PC-3 (cell line): ENCODE data around the gene ST8SIA2.

Experiments
- EZH2 ChIP-seq: fragments of 300-600 bp; sonication (generic); IDR thresholded peaks from one replicate; pipeline ENCODE4 v1.6.1; 2017; ENCODE audit warnings: antibody characterized with exemption, mild to moderate bottlenecking, low read length; ENCODE audit not compliant: unreplicated experiment
- EZH2phosphoT487 ChIP-seq: fragments of 300-600 bp; sonication (generic); IDR thresholded peaks from 2 replicates; pipeline ENCODE4 v1.6.1; 2018; ENCODE audit warnings: mild to moderate bottlenecking, antibody characterized with exemption, low read length, borderline replicate concordance
- TF ChIP-seq, protein P1 (sequence below): fragments of 300-600 bp; sonication (generic); conservative IDR thresholded peaks from 2 replicates; pipeline ENCODE4 v1.5.1; 2017; ENCODE audit warnings: antibody characterized with exemption, low read depth, mild to moderate bottlenecking, low read length

DNA sequence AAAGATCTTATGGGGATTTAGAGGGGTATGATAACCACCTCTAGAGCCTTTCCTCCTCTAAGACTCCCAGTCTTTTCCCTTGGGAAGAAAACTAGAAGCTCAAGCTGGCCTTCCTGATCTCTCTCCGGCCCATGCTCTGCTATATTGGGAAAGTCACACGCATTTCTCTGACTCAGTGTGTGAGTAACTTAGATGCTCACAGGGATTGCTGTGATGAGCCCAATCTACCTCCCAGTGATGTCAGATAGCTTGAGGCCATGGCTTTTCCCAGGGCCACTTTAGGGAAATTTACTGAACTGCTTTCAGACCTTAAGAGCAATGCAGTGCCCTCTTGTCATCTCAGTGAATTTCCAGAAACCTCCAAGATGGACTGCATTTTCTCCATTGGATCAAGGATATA lies 8.6 kb upstream of the ST8SIA2 start:
- TF ChIP-seq, protein P1, sequence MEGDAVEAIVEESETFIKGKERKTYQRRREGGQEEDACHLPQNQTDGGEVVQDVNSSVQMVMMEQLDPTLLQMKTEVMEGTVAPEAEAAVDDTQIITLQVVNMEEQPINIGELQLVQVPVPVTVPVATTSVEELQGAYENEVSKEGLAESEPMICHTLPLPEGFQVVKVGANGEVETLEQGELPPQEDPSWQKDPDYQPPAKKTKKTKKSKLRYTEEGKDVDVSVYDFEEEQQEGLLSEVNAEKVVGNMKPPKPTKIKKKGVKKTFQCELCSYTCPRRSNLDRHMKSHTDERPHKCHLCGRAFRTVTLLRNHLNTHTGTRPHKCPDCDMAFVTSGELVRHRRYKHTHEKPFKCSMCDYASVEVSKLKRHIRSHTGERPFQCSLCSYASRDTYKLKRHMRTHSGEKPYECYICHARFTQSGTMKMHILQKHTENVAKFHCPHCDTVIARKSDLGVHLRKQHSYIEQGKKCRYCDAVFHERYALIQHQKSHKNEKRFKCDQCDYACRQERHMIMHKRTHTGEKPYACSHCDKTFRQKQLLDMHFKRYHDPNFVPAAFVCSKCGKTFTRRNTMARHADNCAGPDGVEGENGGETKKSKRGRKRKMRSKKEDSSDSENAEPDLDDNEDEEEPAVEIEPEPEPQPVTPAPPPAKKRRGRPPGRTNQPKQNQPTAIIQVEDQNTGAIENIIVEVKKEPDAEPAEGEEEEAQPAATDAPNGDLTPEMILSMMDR = no peak
- TF ChIP-seq EZH2 = no peak
- no peak for TF ChIP-seq EZH2phosphoT487
